ENCODE data around the gene PARP2.
"Not testable (repeated sequence)": the region's sequence is repeated elsewhere in the genome, so short reads cannot be mapped to it uniquely, and the experiment has no call there.

The PARP2 gene

GRCh38 chr14:20347747-20348146, 4.3 kb downstream of the PARP2 start:
- DNase-seq (ENCODE audit: low spot score), result no peak

- DNase-seq (ENCODE audit: low spot score), result no peak
Measured at GRCh38 chr14:20350282-20350681, 6.8 kb downstream of the PARP2 start.

GRCh38 chr14:20350860-20351259, 7.4 kb downstream of the PARP2 start:
- DNase-seq (ENCODE audit: low spot score), result peak; percentile 27

GRCh38 chr14:20356422-20356821, 13.0 kb downstream of the PARP2 start:
- DNase-seq (ENCODE audit: low spot score), result no peak

GRCh38 chr14:20358474-20358873, 15.0 kb downstream of the PARP2 start:
- DNase-seq (ENCODE audit: low spot score), result not testable (repeated sequence)

GRCh38 chr14:20365928-20366327, 22.5 kb downstream of the PARP2 start:
- DNase-seq (ENCODE audit: low spot score), result no peak

- no peak for DNase-seq (ENCODE audit: low spot score)
Measured at GRCh38 chr14:20372796-20373195, 29.4 kb downstream of the PARP2 start.

- DNase-seq (ENCODE audit: low spot score), result no peak
Measured at GRCh38 chr14:20375471-20375870, 32.0 kb downstream of the PARP2 start.

- DNase-seq (ENCODE audit: low spot score), result no peak
Measured at GRCh38 chr14:20376071-20376588, 32.7 kb downstream of the PARP2 start.

- no peak for DNase-seq (ENCODE audit: low spot score)
Measured at GRCh38 chr14:20377171-20377570, 33.7 kb downstream of the PARP2 start.

- DNase-seq (ENCODE audit: low spot score), result no peak
Measured at GRCh38 chr14:20379743-20380142, 36.3 kb downstream of the PARP2 start.

- DNase-seq (ENCODE audit: low spot score), result no peak
Measured at GRCh38 chr14:20380681-20381080, 37.2 kb downstream of the PARP2 start.

- DNase-seq (ENCODE audit: low spot score), result no peak
Measured at GRCh38 chr14:20381341-20381740, 37.9 kb downstream of the PARP2 start.

- DNase-seq (ENCODE audit: low spot score), result no peak
Measured at GRCh38 chr14:20382526-20382925, 39.1 kb downstream of the PARP2 start.

GRCh38 chr14:20383032-20383431, 39.6 kb downstream of the PARP2 start:
- no peak for DNase-seq (ENCODE audit: low spot score)

- DNase-seq (ENCODE audit: low spot score), result no peak
Measured at GRCh38 chr14:20383636-20384035, 40.2 kb downstream of the PARP2 start.

- DNase-seq (ENCODE audit: low spot score), result no peak
Measured at GRCh38 chr14:20384321-20384720, 40.9 kb downstream of the PARP2 start.

GRCh38 chr14:20384886-20385285, 41.5 kb downstream of the PARP2 start:
- no peak for DNase-seq (ENCODE audit: low spot score)

- no peak for DNase-seq (ENCODE audit: low spot score)
Measured at GRCh38 chr14:20386276-20386855, 42.9 kb downstream of the PARP2 start.

- no peak for DNase-seq (ENCODE audit: low spot score)
Measured at GRCh38 chr14:20387576-20387975, 44.1 kb downstream of the PARP2 start.

GRCh38 chr14:20388159-20388558, 44.7 kb downstream of the PARP2 start:
- no peak for DNase-seq (ENCODE audit: low spot score)

- no peak for DNase-seq (ENCODE audit: low spot score)
Measured at GRCh38 chr14:20391505-20391904, 48.1 kb downstream of the PARP2 start.

GRCh38 chr14:20397511-20397910, 54.1 kb downstream of the PARP2 start:
- DNase-seq (ENCODE audit: low spot score), result no peak

- DNase-seq (ENCODE audit: low spot score), result no peak
Measured at GRCh38 chr14:20400589-20400964, 57.1 kb downstream of the PARP2 start.

Data from AG08395 (cell line).